HG03460 (cell line): ENCODE measurements around the gene GP2.

Experiments used
- ATAC-seq: cut with Tn5 transposase; IDR thresholded peaks from one replicate; pipeline ENCODE4 v1.9.1; 2021; ENCODE audit not compliant: unreplicated experiment

Gene GP2

GRCh38 chr16:20308266-20308665 lies 19.0 kb downstream of the GP2 start:
- no peak for ATAC-seq

- no peak for ATAC-seq
Measured at GRCh38 chr16:20307791-20308190, 19.5 kb downstream of the GP2 start.

- no peak for ATAC-seq
Measured at GRCh38 chr16:20307240-20307671, 20.1 kb downstream of the GP2 start.

GRCh38 chr16:20306401-20306800 lies 20.9 kb downstream of the GP2 start:
- no peak for ATAC-seq

GRCh38 chr16:20303012-20303411 lies 24.3 kb downstream of the GP2 start:
- ATAC-seq, result no peak

GRCh38 chr16:20302389-20302788 lies 24.9 kb downstream of the GP2 start:
- no peak for ATAC-seq

- ATAC-seq, result no peak
Measured at GRCh38 chr16:20301840-20302239, 25.5 kb downstream of the GP2 start.

GRCh38 chr16:20300312-20301097 lies 26.8 kb downstream of the GP2 start:
- no peak for ATAC-seq

- ATAC-seq, result no peak
Measured at GRCh38 chr16:20298452-20298851, 28.9 kb downstream of the GP2 start.

- no peak for ATAC-seq
Measured at GRCh38 chr16:20291208-20292206, 35.8 kb downstream of the GP2 start.

GRCh38 chr16:20289571-20289970 lies 37.7 kb downstream of the GP2 start:
- ATAC-seq, result no peak

GRCh38 chr16:20285993-20286499 lies 41.3 kb downstream of the GP2 start:
- ATAC-seq, result no peak

GRCh38 chr16:20280259-20280658 lies 47.1 kb downstream of the GP2 start:
- no peak for ATAC-seq

- ATAC-seq, result no peak
Measured at GRCh38 chr16:20271893-20272292, 55.4 kb downstream of the GP2 start.

GRCh38 chr16:20268409-20268808 lies 58.9 kb downstream of the GP2 start:
- ATAC-seq, result no peak

- no peak for ATAC-seq
Measured at GRCh38 chr16:20265019-20265418, 62.3 kb downstream of the GP2 start.

- no peak for ATAC-seq
Measured at GRCh38 chr16:20263138-20263855, 64.0 kb downstream of the GP2 start.

- ATAC-seq, result no peak
Measured at GRCh38 chr16:20262248-20262647, 65.1 kb downstream of the GP2 start.

- ATAC-seq, result no peak
Measured at GRCh38 chr16:20260215-20261009, 66.9 kb downstream of the GP2 start.
